H9 (cell line): ENCODE measurements around the gene H6PD. TPM values are rescaled to one million over a fixed set of nuclear protein-coding genes. Genes with fewer than 3 reads are reported as not detected.

Experiments
- DNase-seq: peaks from one replicate; pipeline ENCODE4 v3.0.0-alpha.2; 2017
- H2AFZ ChIP-seq: one replicate; pipeline ENCODE4 v1.6.1; 2013; ENCODE audit warnings: mild to moderate bottlenecking, low read length, control low read depth, moderate library complexity
- H2AK5ac ChIP-seq: 2 replicates; pipeline ENCODE4 v1.6.1; 2013; ENCODE audit warnings: low read length, control low read depth, mixed read lengths; ENCODE audit not compliant: insufficient read length
- H2BK120ac ChIP-seq: one replicate; pipeline ENCODE4 v1.6.1; 2013; ENCODE audit warnings: low read depth, mild to moderate bottlenecking, low read length, control low read depth, inconsistent platforms; ENCODE audit not compliant: poor library complexity, severe bottlenecking
- H2BK12ac ChIP-seq: 2 replicates; pipeline ENCODE4 v1.6.1; 2013; ENCODE audit warnings: low read length, control low read depth, mixed read lengths, low read depth; ENCODE audit not compliant: insufficient read length
- H2BK15ac ChIP-seq: 2 replicates; pipeline ENCODE4 v1.6.1; 2013; ENCODE audit warnings: low read depth, low read length, control low read depth
- H2BK20ac ChIP-seq: one replicate; pipeline ENCODE4 v1.6.1; 2013; ENCODE audit warnings: low read depth, mild to moderate bottlenecking, low read length, control low read depth, inconsistent platforms; ENCODE audit not compliant: poor library complexity, severe bottlenecking
- H2BK5ac ChIP-seq: 2 replicates; pipeline ENCODE4 v1.6.1; 2013; ENCODE audit warnings: low read length, control low read depth, mixed read lengths; ENCODE audit not compliant: insufficient read length
- H3K14ac ChIP-seq: 2 replicates; pipeline ENCODE4 v1.6.1; 2013; ENCODE audit warnings: low read length, control low read depth; ENCODE audit not compliant: insufficient read depth
- H3K18ac ChIP-seq: 2 replicates; pipeline ENCODE4 v1.6.1; 2013; ENCODE audit warnings: low read depth, mild to moderate bottlenecking, mixed read lengths, low read length, control low read depth; ENCODE audit not compliant: insufficient read length
- H3K23ac ChIP-seq: 2 replicates; pipeline ENCODE4 v1.6.1; 2013; ENCODE audit warnings: low read length, control low read depth, mixed read lengths, low read depth; ENCODE audit not compliant: insufficient read length
- H3K23me2 ChIP-seq: 2 replicates; pipeline ENCODE4 v1.6.1; 2013; ENCODE audit warnings: low read depth, mild to moderate bottlenecking, mixed read lengths, low read length, control low read depth; ENCODE audit not compliant: insufficient read length, poor library complexity, severe bottlenecking
- H3K27ac ChIP-seq: 2 replicates; pipeline ENCODE4 v1.5.1; 2013; ENCODE audit warnings: low read length, control low read depth, mixed read lengths, low read depth; ENCODE audit not compliant: insufficient read length
- H3K27me3 ChIP-seq: 2 replicates; pipeline ENCODE4 v1.6.1; 2013; ENCODE audit warnings: low read length, control low read depth, inconsistent platforms; ENCODE audit not compliant: insufficient read depth
- H3K4ac ChIP-seq: 2 replicates; pipeline ENCODE4 v1.6.1; 2013; ENCODE audit warnings: low read depth, mild to moderate bottlenecking, control low read depth, inconsistent platforms, low read length, moderate library complexity
- H3K4me1 ChIP-seq: 2 replicates; pipeline ENCODE4 v1.6.1; 2013; ENCODE audit warnings: low read length, control low read depth, inconsistent platforms; ENCODE audit not compliant: insufficient read depth
- H3K4me2 ChIP-seq: 2 replicates; pipeline ENCODE4 v1.6.1; 2013; ENCODE audit warnings: low read length, control low read depth, mixed read lengths; ENCODE audit not compliant: insufficient read length, insufficient read depth
- H3K56ac ChIP-seq: 2 replicates; pipeline ENCODE4 v1.6.1; 2013; ENCODE audit warnings: low read depth, mild to moderate bottlenecking, mixed read lengths, low read length, control low read depth; ENCODE audit not compliant: insufficient read length
- H3K79me1 ChIP-seq: 2 replicates; pipeline ENCODE4 v1.6.1; 2013; ENCODE audit warnings: low read depth, mild to moderate bottlenecking, moderate library complexity, low read length, control low read depth, inconsistent platforms; ENCODE audit not compliant: insufficient read depth, poor library complexity, severe bottlenecking
- H3K79me2 ChIP-seq: 2 replicates; pipeline ENCODE4 v1.6.1; 2013; ENCODE audit warnings: low read length, control low read depth, inconsistent platforms; ENCODE audit not compliant: insufficient read depth
- H3K9ac ChIP-seq: 2 replicates; pipeline ENCODE4 v1.6.1; 2013; ENCODE audit warnings: low read length, control low read depth, mixed read lengths; ENCODE audit not compliant: insufficient read length; ENCODE audit errors: extremely low read depth
- H3K9me3 ChIP-seq: one replicate; pipeline ENCODE4 v1.6.1; 2013; ENCODE audit warnings: low read depth, low read length, inconsistent platforms; ENCODE audit not compliant: control insufficient read depth
- H3T11ph ChIP-seq: one replicate; pipeline ENCODE4 v1.6.1; 2013; ENCODE audit warnings: mild to moderate bottlenecking, low read length, control low read depth, inconsistent platforms
- H4K20me1 ChIP-seq: one replicate; pipeline ENCODE4 v1.6.1; 2013; ENCODE audit not compliant: control insufficient read depth, insufficient read length, insufficient read depth
- H4K5ac ChIP-seq: 2 replicates; pipeline ENCODE4 v1.6.1; 2013; ENCODE audit warnings: low read depth, mild to moderate bottlenecking, mixed read lengths, low read length, control low read depth; ENCODE audit not compliant: insufficient read length
- H4K8ac ChIP-seq: replicated peaks from 2 replicates; pipeline ENCODE4 v1.6.1; 2013; ENCODE audit warnings: low read length, control low read depth, mixed read lengths, low read depth; ENCODE audit not compliant: insufficient read length
- H4K91ac ChIP-seq: 2 replicates; pipeline ENCODE4 v1.6.1; 2013; ENCODE audit warnings: low read depth, mild to moderate bottlenecking, moderate library complexity, mixed read lengths, low read length, control low read depth; ENCODE audit not compliant: insufficient read length
- H3K27ac Mint-ChIP-seq, 3 experiments: 2 replicates in 2 of 3; 3 replicates in 1 of 3; pipeline ENCODE4 v1.8.0; 2020 to 2021; ENCODE audit warnings: mixed read lengths in 3 of 3, mild to moderate bottlenecking in 1 of 3, moderate library complexity in 1 of 3
- H3K27me3 Mint-ChIP-seq: 2 replicates; pipeline ENCODE4 v1.8.0; 2021; ENCODE audit warnings: low read depth, mild to moderate bottlenecking, moderate library complexity, mixed read lengths
- H3K36me3 Mint-ChIP-seq, 3 experiments: 2 replicates in 2 of 3; 3 replicates in 1 of 3; pipeline ENCODE4 v1.8.0; 2020 to 2021; ENCODE audit warnings: low read depth in 3 of 3, mixed read lengths in 3 of 3; ENCODE audit not compliant: insufficient read depth in 1 of 3
- H3K4me1 Mint-ChIP-seq, 2 experiments: 2 replicates each; pipeline ENCODE4 v1.8.0; 2020; ENCODE audit warnings: mixed read lengths in 2 of 2
- H3K4me3 Mint-ChIP-seq, 2 experiments: 2 replicates in 1 of 2; 3 replicates in 1 of 2; pipeline ENCODE4 v1.8.0; 2020 to 2021; ENCODE audit warnings: mild to moderate bottlenecking in 2 of 2, mixed read lengths in 2 of 2, moderate library complexity in 1 of 2
- H3K9me3 Mint-ChIP-seq, 2 experiments: 2 replicates in 1 of 2; 3 replicates in 1 of 2; pipeline ENCODE4 v1.8.0; 2020; ENCODE audit warnings: mild to moderate bottlenecking in 2 of 2, mixed read lengths in 2 of 2, moderate library complexity in 1 of 2
- CTCF ChIP-seq: fragments of 200-600 bp; sonication (generic); conservative IDR thresholded peaks from 3 replicates; pipeline ENCODE4 v1.8.0; 2021; ENCODE audit warnings: antibody characterized with exemption, mild to moderate bottlenecking
- WGBS: extraction: QIAGEN DNeasy Blood & Tissue Kit; methylation state at CpG from one replicate; pipeline ENCODE4 v1.1.7; 2013; ENCODE audit warnings: missing lambda C conversion rate, low lambda C conversion rate, mixed read lengths; ENCODE audit not compliant: insufficient read length; ENCODE audit errors: extremely low coverage; 5-methylcytosine and 5-hydroxymethylcytosine counted together
- total RNA-seq: library from RNA; stranded (reverse); gene quantifications from 2 replicates; pipeline ENCODE4 v1.2.1, GENCODE V29; 2021

The H6PD gene
- total RNA-seq, 1 experiment from 2014 or later = 7.9 TPM

DNA sequence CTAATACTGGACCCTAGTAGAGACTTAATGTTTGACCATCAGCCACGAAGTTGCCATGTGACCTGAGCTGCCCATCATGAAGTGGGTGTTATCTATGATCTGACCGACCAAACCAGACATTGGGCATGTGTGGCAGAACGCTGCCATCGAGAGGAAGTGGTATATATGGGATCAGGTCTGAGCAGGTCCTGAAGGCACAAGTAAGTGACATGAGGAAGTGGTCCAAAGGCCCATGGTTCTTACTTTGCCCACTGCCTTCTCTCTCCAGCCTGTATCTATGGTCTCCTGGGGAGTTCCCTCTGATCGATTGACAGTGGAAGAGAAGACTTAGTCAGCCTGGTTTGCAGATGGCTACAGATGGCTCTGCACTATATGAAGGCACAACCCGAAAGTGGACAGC is 66.0 kb downstream of the H6PD start:
- H4K20me1 ChIP-seq = no peaks in the 10 kb centered on the region
- Mint-ChIP-seq H3K27me3 (peaks cover 10% of the 10 kb centered on the region), H3K4me3 (no peak overlapping the region), H3K9me3 (no peaks in the 10 kb centered on the region), H3K4me1 (peaks cover 4 to 5% of the 10 kb centered on the region in 2 experiments; a peak in 3 of 4 replicates), H3K36me3 (no peaks in the 10 kb centered on the region), H3K27ac (no peak overlapping the region)
- H2BK5ac ChIP-seq = no peak overlapping the region
- DNase-seq = no peak
- no peak overlapping the region for H2BK12ac ChIP-seq
- WGBS = no CpG with 5 or more reads among the region's 6 CpGs
- no peak overlapping the region for H2BK15ac ChIP-seq
- no peak overlapping the region for H2BK20ac ChIP-seq
- H3K27ac ChIP-seq = no peak overlapping the region
- TF ChIP-seq CTCF = no peak
- no peaks in the 10 kb centered on the region for H3K79me1 ChIP-seq
- H3K14ac ChIP-seq = no peak overlapping the region
- no peaks in the 10 kb centered on the region for H3K4me1 ChIP-seq
- no peaks in the 10 kb centered on the region for H3K27me3 ChIP-seq
- H3K9me3 ChIP-seq = no peaks in the 10 kb centered on the region
- no peak overlapping the region for H3K9ac ChIP-seq
- no peak overlapping the region for H3K18ac ChIP-seq
- no peak overlapping the region for H3T11ph ChIP-seq
- no peak overlapping the region for H4K5ac ChIP-seq
- no peak overlapping the region for H3K4ac ChIP-seq
- no peak overlapping the region for H4K8ac ChIP-seq
- no peaks in the 10 kb centered on the region for H3K79me2 ChIP-seq
- H3K56ac ChIP-seq = no peak overlapping the region
- H3K23ac ChIP-seq = no peak overlapping the region
- H3K23me2 ChIP-seq = no peaks in the 10 kb centered on the region
- H4K91ac ChIP-seq = no peak overlapping the region
- no peak overlapping the region for H3K4me2 ChIP-seq
- H2AFZ ChIP-seq = no peak overlapping the region
- H2AK5ac ChIP-seq = no peak overlapping the region
- H2BK120ac ChIP-seq = no peak overlapping the region
